ENCODE results near the gene SH3TC1. TPM values are rescaled to one million over a fixed set of nuclear protein-coding genes. Genes with fewer than 3 reads are reported as not detected.

Gene SH3TC1
- total RNA-seq, 1 donor from 2014 or later = 18.9 TPM

DNA sequence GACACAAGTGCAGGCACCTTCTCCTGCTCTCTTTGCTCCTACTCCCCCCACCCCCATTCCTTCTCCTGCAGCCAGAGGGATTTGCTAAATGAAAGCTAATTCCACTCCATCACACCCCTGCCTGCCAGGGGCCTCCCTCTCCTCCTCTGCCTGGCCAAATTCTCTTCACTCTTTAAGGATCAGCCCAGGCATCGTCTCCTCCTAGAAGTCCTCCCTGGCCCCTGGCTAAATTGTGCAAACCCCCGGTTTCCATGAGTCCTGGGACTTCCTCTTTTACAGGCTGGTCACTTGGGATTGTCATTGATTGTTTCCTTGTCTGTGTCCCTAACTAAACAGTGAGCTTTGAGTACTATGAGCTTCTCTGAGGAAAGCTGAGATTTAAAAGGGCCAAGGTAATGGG is 31.8 kb upstream of the SH3TC1 start:
- TF ChIP-seq, protein P1, sequence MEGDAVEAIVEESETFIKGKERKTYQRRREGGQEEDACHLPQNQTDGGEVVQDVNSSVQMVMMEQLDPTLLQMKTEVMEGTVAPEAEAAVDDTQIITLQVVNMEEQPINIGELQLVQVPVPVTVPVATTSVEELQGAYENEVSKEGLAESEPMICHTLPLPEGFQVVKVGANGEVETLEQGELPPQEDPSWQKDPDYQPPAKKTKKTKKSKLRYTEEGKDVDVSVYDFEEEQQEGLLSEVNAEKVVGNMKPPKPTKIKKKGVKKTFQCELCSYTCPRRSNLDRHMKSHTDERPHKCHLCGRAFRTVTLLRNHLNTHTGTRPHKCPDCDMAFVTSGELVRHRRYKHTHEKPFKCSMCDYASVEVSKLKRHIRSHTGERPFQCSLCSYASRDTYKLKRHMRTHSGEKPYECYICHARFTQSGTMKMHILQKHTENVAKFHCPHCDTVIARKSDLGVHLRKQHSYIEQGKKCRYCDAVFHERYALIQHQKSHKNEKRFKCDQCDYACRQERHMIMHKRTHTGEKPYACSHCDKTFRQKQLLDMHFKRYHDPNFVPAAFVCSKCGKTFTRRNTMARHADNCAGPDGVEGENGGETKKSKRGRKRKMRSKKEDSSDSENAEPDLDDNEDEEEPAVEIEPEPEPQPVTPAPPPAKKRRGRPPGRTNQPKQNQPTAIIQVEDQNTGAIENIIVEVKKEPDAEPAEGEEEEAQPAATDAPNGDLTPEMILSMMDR (IDR thresholded peaks at IDR 0.05; ENCODE audit: insufficient read depth, low read length, poor library complexity, severe bottlenecking) = no peak
- Histone ChIP-seq H3K4me3 (ENCODE audit: low read depth, low read length) (no peak overlapping the region), H3K27me3 (ENCODE audit: control insufficient read depth, insufficient read depth, low read length) (peaks cover 29% of the 10 kb centered on the region), H3K36me3 (ENCODE audit: control insufficient read depth, insufficient read depth, low read length) (no peaks in the 10 kb centered on the region)
- no peak for DNase-seq (ENCODE audit: low read depth)

GRCh38 chr4:8167815-8168214 is 31.3 kb upstream of the SH3TC1 start:
- Histone ChIP-seq H3K27me3 (ENCODE audit: control insufficient read depth, insufficient read depth, low read length) (peaks cover 30% of the 10 kb centered on the region), H3K4me3 (ENCODE audit: low read depth, low read length) (no peak overlapping the region), H3K36me3 (ENCODE audit: control insufficient read depth, insufficient read depth, low read length) (no peaks in the 10 kb centered on the region)
- DNase-seq (ENCODE audit: low read depth) = no peak
- TF ChIP-seq, protein P1 (IDR thresholded peaks at IDR 0.05; ENCODE audit: insufficient read depth, low read length, poor library complexity, severe bottlenecking) = no peak

GRCh38 chr4:8168232-8168631 is 30.9 kb upstream of the SH3TC1 start:
- DNase-seq (ENCODE audit: low read depth) = no peak
- H3K27me3 ChIP-seq (ENCODE audit: control insufficient read depth, insufficient read depth, low read length) = peaks cover 26% of the 10 kb centered on the region
- no peaks in the 10 kb centered on the region for H3K36me3 ChIP-seq (ENCODE audit: control insufficient read depth, insufficient read depth, low read length)
- TF ChIP-seq, protein P1 (IDR thresholded peaks at IDR 0.05; ENCODE audit: insufficient read depth, low read length, poor library complexity, severe bottlenecking) = peak; percentile 35
- no peak overlapping the region for H3K4me3 ChIP-seq (ENCODE audit: low read depth, low read length)

GRCh38 chr4:8168832-8169598 is 30.1 kb upstream of the SH3TC1 start:
- TF ChIP-seq, protein P1 (IDR thresholded peaks at IDR 0.05; ENCODE audit: insufficient read depth, low read length, poor library complexity, severe bottlenecking) = no peak
- H3K27me3 ChIP-seq (ENCODE audit: control insufficient read depth, insufficient read depth, low read length) = peaks cover 26% of the 10 kb centered on the region
- no peak for DNase-seq (ENCODE audit: low read depth)
- H3K36me3 ChIP-seq (ENCODE audit: control insufficient read depth, insufficient read depth, low read length) = no peaks in the 10 kb centered on the region
- no peak overlapping the region for H3K4me3 ChIP-seq (ENCODE audit: low read depth, low read length)

GRCh38 chr4:8169763-8170162 is 29.3 kb upstream of the SH3TC1 start:
- H3K36me3 ChIP-seq (ENCODE audit: control insufficient read depth, insufficient read depth, low read length) = no peaks in the 10 kb centered on the region

More at GRCh38 chr4:8169763-8170162, 29.3 kb upstream of the SH3TC1 start:
- DNase-seq (ENCODE audit: low read depth) = no peak
- H3K4me3 ChIP-seq (ENCODE audit: low read depth, low read length) = no peak overlapping the region
- H3K27me3 ChIP-seq (ENCODE audit: control insufficient read depth, insufficient read depth, low read length) = peaks cover 23% of the 10 kb centered on the region
- TF ChIP-seq, protein P1 (IDR thresholded peaks at IDR 0.05; ENCODE audit: insufficient read depth, low read length, poor library complexity, severe bottlenecking) = no peak
